Activated naive CD8-positive, alpha-beta T cell (primary cell): ENCODE data around the gene STAC3.

Source experiments
- H3K27ac Mint-ChIP-seq: one replicate; pipeline ENCODE4 v1.8.0; 2021; ENCODE audit warnings: mixed read lengths
- H3K27me3 Mint-ChIP-seq: one replicate; pipeline ENCODE4 v1.8.0; 2021; ENCODE audit warnings: mixed read lengths
- H3K36me3 Mint-ChIP-seq: one replicate; pipeline ENCODE4 v1.8.0; 2021; ENCODE audit warnings: mixed read lengths
- H3K4me1 Mint-ChIP-seq: one replicate; pipeline ENCODE4 v1.8.0; 2021; ENCODE audit warnings: low read depth, mixed read lengths
- H3K4me3 Mint-ChIP-seq: one replicate; pipeline ENCODE4 v1.8.0; 2021; ENCODE audit warnings: mild to moderate bottlenecking, mixed read lengths
- H3K9me3 Mint-ChIP-seq: one replicate; pipeline ENCODE4 v1.8.0; 2021; ENCODE audit warnings: low read depth, mixed read lengths

The STAC3 gene

GRCh38 chr12:57204454-57204853, 46.5 kb downstream of the STAC3 start:
- no peak overlapping the region for H3K4me3 Mint-ChIP-seq
- H3K36me3 Mint-ChIP-seq, result peaks cover 2% of the 10 kb centered on the region
- H3K27me3 Mint-ChIP-seq, result no peaks in the 10 kb centered on the region

GRCh38 chr12:57203791-57204190, 47.2 kb downstream of the STAC3 start:
- H3K27ac Mint-ChIP-seq, result no peak overlapping the region
- no peaks in the 10 kb centered on the region for H3K27me3 Mint-ChIP-seq
- H3K4me1 Mint-ChIP-seq, result no peaks in the 10 kb centered on the region
- H3K36me3 Mint-ChIP-seq, result peaks cover 2% of the 10 kb centered on the region
- H3K4me3 Mint-ChIP-seq, result no peak overlapping the region
- H3K9me3 Mint-ChIP-seq, result no peaks in the 10 kb centered on the region

More at GRCh38 chr12:57204454-57204853, 46.5 kb downstream of the STAC3 start:
- H3K4me1 Mint-ChIP-seq, result no peaks in the 10 kb centered on the region
- H3K9me3 Mint-ChIP-seq, result no peaks in the 10 kb centered on the region
- no peak overlapping the region for H3K27ac Mint-ChIP-seq

- Mint-ChIP-seq H3K36me3 (peaks cover 2% of the 10 kb centered on the region), H3K9me3 (no peaks in the 10 kb centered on the region), H3K4me1 (no peaks in the 10 kb centered on the region), H3K27ac (no peak overlapping the region), H3K4me3 (no peak overlapping the region), H3K27me3 (no peaks in the 10 kb centered on the region)
Observed at GRCh38 chr12:57203201-57203600, 47.8 kb downstream of the STAC3 start.

- H3K36me3 Mint-ChIP-seq, result peaks cover 2% of the 10 kb centered on the region
- no peak overlapping the region for H3K4me3 Mint-ChIP-seq
Observed at GRCh38 chr12:57202321-57202720, 48.7 kb downstream of the STAC3 start.

GRCh38 chr12:57201631-57202030, 49.4 kb downstream of the STAC3 start:
- Mint-ChIP-seq H3K4me3 (no peak overlapping the region), H3K36me3 (peaks cover 2% of the 10 kb centered on the region), H3K27me3 (no peaks in the 10 kb centered on the region), H3K27ac (no peak overlapping the region), H3K9me3 (no peaks in the 10 kb centered on the region), H3K4me1 (no peaks in the 10 kb centered on the region)

More at GRCh38 chr12:57202321-57202720, 48.7 kb downstream of the STAC3 start:
- Mint-ChIP-seq H3K27ac (no peak overlapping the region), H3K4me1 (no peaks in the 10 kb centered on the region), H3K27me3 (no peaks in the 10 kb centered on the region), H3K9me3 (no peaks in the 10 kb centered on the region)

- H3K4me1 Mint-ChIP-seq, result no peaks in the 10 kb centered on the region
- no peak overlapping the region for H3K27ac Mint-ChIP-seq
- peaks cover 2% of the 10 kb centered on the region for H3K36me3 Mint-ChIP-seq
- H3K27me3 Mint-ChIP-seq, result no peaks in the 10 kb centered on the region
- no peak overlapping the region for H3K4me3 Mint-ChIP-seq
- no peaks in the 10 kb centered on the region for H3K9me3 Mint-ChIP-seq
Observed at GRCh38 chr12:57201219-57201618, 49.8 kb downstream of the STAC3 start.

- Mint-ChIP-seq H3K36me3 (peaks cover 2% of the 10 kb centered on the region), H3K27me3 (no peaks in the 10 kb centered on the region), H3K9me3 (no peaks in the 10 kb centered on the region)
Observed at GRCh38 chr12:57200497-57200896, 50.5 kb downstream of the STAC3 start.

GRCh38 chr12:57199191-57199590, 51.8 kb downstream of the STAC3 start:
- Mint-ChIP-seq H3K4me1 (no peaks in the 10 kb centered on the region), H3K36me3 (peaks cover 2% of the 10 kb centered on the region), H3K27ac (no peak overlapping the region), H3K9me3 (no peaks in the 10 kb centered on the region), H3K27me3 (no peaks in the 10 kb centered on the region), H3K4me3 (no peak overlapping the region)

More at GRCh38 chr12:57200497-57200896, 50.5 kb downstream of the STAC3 start:
- Mint-ChIP-seq H3K27ac (no peak overlapping the region), H3K4me1 (no peaks in the 10 kb centered on the region), H3K4me3 (no peak overlapping the region)

- H3K9me3 Mint-ChIP-seq, result no peaks in the 10 kb centered on the region
- H3K4me1 Mint-ChIP-seq, result no peaks in the 10 kb centered on the region
- H3K36me3 Mint-ChIP-seq, result peaks cover 2% of the 10 kb centered on the region
- H3K27me3 Mint-ChIP-seq, result no peaks in the 10 kb centered on the region
- H3K27ac Mint-ChIP-seq, result no peak overlapping the region
- no peak overlapping the region for H3K4me3 Mint-ChIP-seq
Observed at GRCh38 chr12:57198329-57198728, 52.7 kb downstream of the STAC3 start.

GRCh38 chr12:57196956-57197355, 54.0 kb downstream of the STAC3 start:
- no peaks in the 10 kb centered on the region for H3K36me3 Mint-ChIP-seq
- no peak overlapping the region for H3K4me3 Mint-ChIP-seq
- no peak overlapping the region for H3K27ac Mint-ChIP-seq
- H3K4me1 Mint-ChIP-seq, result no peaks in the 10 kb centered on the region
- H3K27me3 Mint-ChIP-seq, result no peaks in the 10 kb centered on the region
- no peaks in the 10 kb centered on the region for H3K9me3 Mint-ChIP-seq

- Mint-ChIP-seq H3K36me3 (no peaks in the 10 kb centered on the region), H3K4me3 (no peak overlapping the region), H3K27ac (no peak overlapping the region), H3K4me1 (no peaks in the 10 kb centered on the region), H3K9me3 (no peaks in the 10 kb centered on the region), H3K27me3 (no peaks in the 10 kb centered on the region)
Observed at GRCh38 chr12:57196439-57196838, 54.5 kb downstream of the STAC3 start.

GRCh38 chr12:57195611-57196371, 55.2 kb downstream of the STAC3 start:
- no peaks in the 10 kb centered on the region for H3K27me3 Mint-ChIP-seq
- H3K4me1 Mint-ChIP-seq, result no peaks in the 10 kb centered on the region
- H3K9me3 Mint-ChIP-seq, result no peaks in the 10 kb centered on the region
- H3K27ac Mint-ChIP-seq, result no peak overlapping the region
- H3K4me3 Mint-ChIP-seq, result no peak overlapping the region
- no peaks in the 10 kb centered on the region for H3K36me3 Mint-ChIP-seq

GRCh38 chr12:57195186-57195585, 55.8 kb downstream of the STAC3 start:
- Mint-ChIP-seq H3K4me3 (no peak overlapping the region), H3K36me3 (no peaks in the 10 kb centered on the region), H3K27me3 (no peaks in the 10 kb centered on the region), H3K9me3 (no peaks in the 10 kb centered on the region), H3K27ac (no peak overlapping the region), H3K4me1 (no peaks in the 10 kb centered on the region)

GRCh38 chr12:57194253-57194652, 56.7 kb downstream of the STAC3 start:
- no peaks in the 10 kb centered on the region for H3K36me3 Mint-ChIP-seq
- no peak overlapping the region for H3K27ac Mint-ChIP-seq
- no peaks in the 10 kb centered on the region for H3K9me3 Mint-ChIP-seq

GRCh38 chr12:57193706-57194245, 57.2 kb downstream of the STAC3 start:
- H3K36me3 Mint-ChIP-seq, result no peaks in the 10 kb centered on the region
- no peaks in the 10 kb centered on the region for H3K9me3 Mint-ChIP-seq
- no peaks in the 10 kb centered on the region for H3K4me1 Mint-ChIP-seq
- no peaks in the 10 kb centered on the region for H3K27me3 Mint-ChIP-seq
- no peak overlapping the region for H3K27ac Mint-ChIP-seq
- no peak overlapping the region for H3K4me3 Mint-ChIP-seq

More at GRCh38 chr12:57194253-57194652, 56.7 kb downstream of the STAC3 start:
- Mint-ChIP-seq H3K4me1 (no peaks in the 10 kb centered on the region), H3K27me3 (no peaks in the 10 kb centered on the region), H3K4me3 (no peak overlapping the region)
